Parathyroid adenoma (tissue), 2 donors: Measurements from ENCODE around the gene TMCO4.
A peak's percentile ranks its signal among the peaks of the same experiment; 100 is the strongest.

Experiments
- H2AFZ ChIP-seq: fragments of 300-600 bp; sonication (generic); one replicate; pipeline ENCODE4 v1.7.0; 2017; ENCODE audit warnings: antibody characterized with exemption, mild to moderate bottlenecking
- H3K27ac ChIP-seq: fragments of 300-600 bp; sonication (generic); one replicate; pipeline ENCODE4 v1.7.0; 2017
- H3K27me3 ChIP-seq: fragments of 300-600 bp; sonication (generic); one replicate; pipeline ENCODE4 v1.7.0; 2017; ENCODE audit warnings: low read length; ENCODE audit not compliant: control insufficient read depth, insufficient read depth
- H3K36me3 ChIP-seq: fragments of 300-600 bp; sonication (generic); one replicate; pipeline ENCODE4 v1.7.0; 2017; ENCODE audit warnings: low read length; ENCODE audit not compliant: control insufficient read depth, insufficient read depth
- H3K4me1 ChIP-seq: fragments of 300-600 bp; sonication (generic); one replicate; pipeline ENCODE4 v1.7.0; 2017; ENCODE audit warnings: control low read depth
- H3K4me2 ChIP-seq: fragments of 300-600 bp; sonication (generic); one replicate; pipeline ENCODE4 v1.7.0; 2017; ENCODE audit warnings: low read length
- H3K4me3 ChIP-seq: fragments of 300-600 bp; sonication (generic); one replicate; pipeline ENCODE4 v1.7.0; 2017; ENCODE audit warnings: low read depth, low read length
- H3K79me2 ChIP-seq: fragments of 300-600 bp; sonication (generic); one replicate; pipeline ENCODE4 v1.7.0; 2017; ENCODE audit warnings: control low read depth
- H3K9ac ChIP-seq: fragments of 300-600 bp; sonication (generic); one replicate; pipeline ENCODE4 v1.7.0; 2017; ENCODE audit warnings: mild to moderate bottlenecking
- H3K9me3 ChIP-seq: fragments of 300-600 bp; sonication (generic); one replicate; pipeline ENCODE4 v1.7.0; 2017; ENCODE audit warnings: low read length; ENCODE audit not compliant: control insufficient read depth
- CTCF ChIP-seq: fragments of 300-600 bp; sonication (generic); IDR thresholded peaks from one replicate; pipeline ENCODE4 v1.7.0; 2017; ENCODE audit warnings: antibody characterized with exemption, mild to moderate bottlenecking
- donor health status: primary hyperparathyroidism.

Gene TMCO4

GRCh38 chr1:19770436-19771190, 29.1 kb downstream of the TMCO4 start:
- H3K9me3 ChIP-seq, result no peaks in the 10 kb centered on the region
- no peak for TF ChIP-seq CTCF
- no peaks in the 10 kb centered on the region for H3K27me3 ChIP-seq
- no peak overlapping the region for H3K9ac ChIP-seq
- H3K27ac ChIP-seq, result no peak overlapping the region
- no peak overlapping the region for H3K4me3 ChIP-seq
- H3K4me2 ChIP-seq, result no peak overlapping the region
- H3K36me3 ChIP-seq, result no peaks in the 10 kb centered on the region
- H3K4me1 ChIP-seq, result no peaks in the 10 kb centered on the region
- no peaks in the 10 kb centered on the region for H3K79me2 ChIP-seq
- H2AFZ ChIP-seq, result no peak overlapping the region

- H3K4me3 ChIP-seq, result no peak overlapping the region
- H3K27me3 ChIP-seq, result no peaks in the 10 kb centered on the region
- TF ChIP-seq CTCF, result no peak
Measured at GRCh38 chr1:19769211-19769932, 30.3 kb downstream of the TMCO4 start.

GRCh38 chr1:19768353-19769210, 31.1 kb downstream of the TMCO4 start:
- no peak overlapping the region for H2AFZ ChIP-seq
- H3K9me3 ChIP-seq, result no peaks in the 10 kb centered on the region
- no peak overlapping the region for H3K4me3 ChIP-seq
- no peaks in the 10 kb centered on the region for H3K27me3 ChIP-seq
- no peaks in the 10 kb centered on the region for H3K36me3 ChIP-seq
- H3K4me2 ChIP-seq, result no peak overlapping the region
- H3K79me2 ChIP-seq, result no peaks in the 10 kb centered on the region
- no peak overlapping the region for H3K9ac ChIP-seq
- no peak overlapping the region for H3K27ac ChIP-seq
- no peaks in the 10 kb centered on the region for H3K4me1 ChIP-seq
- TF ChIP-seq CTCF, result no peak

More at GRCh38 chr1:19769211-19769932, 30.3 kb downstream of the TMCO4 start:
- Histone ChIP-seq H2AFZ (no peak overlapping the region), H3K36me3 (no peaks in the 10 kb centered on the region), H3K9me3 (no peaks in the 10 kb centered on the region), H3K4me1 (no peaks in the 10 kb centered on the region), H3K27ac (peak overlapping the region; percentile 29), H3K79me2 (no peaks in the 10 kb centered on the region), H3K9ac (no peak overlapping the region), H3K4me2 (no peak overlapping the region)

- H3K27ac ChIP-seq, result no peak overlapping the region
- no peak overlapping the region for H3K4me3 ChIP-seq
- H3K79me2 ChIP-seq, result no peaks in the 10 kb centered on the region
- no peak overlapping the region for H2AFZ ChIP-seq
- H3K4me1 ChIP-seq, result no peaks in the 10 kb centered on the region
- no peak overlapping the region for H3K9ac ChIP-seq
- no peak overlapping the region for H3K4me2 ChIP-seq
- no peak for TF ChIP-seq CTCF
- H3K27me3 ChIP-seq, result no peaks in the 10 kb centered on the region
- no peaks in the 10 kb centered on the region for H3K9me3 ChIP-seq
- no peaks in the 10 kb centered on the region for H3K36me3 ChIP-seq
Measured at GRCh38 chr1:19765623-19766022, 34.1 kb downstream of the TMCO4 start.
